Spleen (tissue), 11 donors: ENCODE results near the gene KRT16. TPM values are rescaled to one million over a fixed set of nuclear protein-coding genes. Genes with fewer than 3 reads are reported as not detected.

Source experiments
- DNase-seq: peaks from one replicate; pipeline ENCODE4 v3.0.0-alpha.2; 2020
- H3K27ac ChIP-seq, 8 donors: fragments of 200-600 bp; sonication (generic) in 7 of 8; 1 replicate in 4 of 8; 2 replicates in 4 of 8; pipeline versions ENCODE4 v1.5.0 to v1.8.0; 2016 to 2021; ENCODE audit warnings: inconsistent platforms in 4 of 8, mild to moderate bottlenecking in 4 of 8, moderate library complexity in 1 of 8
- H3K27me3 ChIP-seq, 7 donors: fragments of 200-600 bp; sonication (generic) in 6 of 7; replicated peaks in 1 of 7; 1 replicate in 4 of 7; 2 replicates in 3 of 7; pipeline versions ENCODE4 v1.5.0 to v1.8.0; 2016 to 2021; ENCODE audit warnings: inconsistent platforms in 3 of 7, mild to moderate bottlenecking in 1 of 7
- H3K36me3 ChIP-seq, 6 donors: fragments of 200-600 bp; sonication (generic) in 5 of 6; 1 replicate in 4 of 6; 2 replicates in 2 of 6; pipeline versions ENCODE4 v1.5.0 to v1.8.0; 2016 to 2021; ENCODE audit warnings: inconsistent platforms in 2 of 6
- H3K4me1 ChIP-seq, 6 donors: fragments of 200-600 bp; sonication (generic) in 5 of 6; 1 replicate in 3 of 6; 2 replicates in 3 of 6; pipeline versions ENCODE4 v1.5.0 to v1.8.0; 2016 to 2021; ENCODE audit warnings: inconsistent platforms in 3 of 6
- H3K4me3 ChIP-seq, 8 donors: fragments of 200-600 bp; sonication (generic) in 7 of 8; 1 replicate in 4 of 8; 2 replicates in 4 of 8; pipeline versions ENCODE4 v1.5.0 to v1.8.0; 2016 to 2021; ENCODE audit warnings: inconsistent platforms in 4 of 8, mild to moderate bottlenecking in 4 of 8, moderate library complexity in 2 of 8
- H3K9me3 ChIP-seq, 8 donors: fragments of 200-600 bp; sonication (generic) in 7 of 8; 1 replicate in 4 of 8; 2 replicates in 4 of 8; pipeline versions ENCODE4 v1.5.0 to v1.8.0; 2016 to 2021; ENCODE audit warnings: inconsistent platforms in 4 of 8
- POLR2A ChIP-seq, 3 donors: fragments of 450-650 bp; IDR thresholded peaks; one replicate each; pipeline ENCODE4 v1.5.1; 2017; ENCODE audit warnings: antibody characterized with exemption in 3 of 3, mild to moderate bottlenecking in 1 of 3
- POLR2AphosphoS5 ChIP-seq, 3 donors: sonication (generic); formaldehyde crosslinking; IDR thresholded peaks; one replicate each; pipeline ENCODE4 v1.5.1; 2017; ENCODE audit warnings: antibody characterized with exemption in 3 of 3
- WGBS, 5 donors: extraction: QIAGEN DNeasy Blood & Tissue Kit in 3 of 5; methylation state at CpG; one replicate each; pipeline versions ENCODE4 v1.1.5 to v1.1.7; 2013 to 2018; 5-methylcytosine and 5-hydroxymethylcytosine counted together
- intact Hi-C: fragments of 100-400 bp; cut with DNase I; formaldehyde crosslinking; loops from one replicate; pipeline ENCODE4 v1.15.0; 2023; ENCODE audit warnings: low total_unique reads
- polyA plus RNA-seq, 3 donors: library from polyadenylated mRNA; stranded (reverse); fragments of 200-250 nt; gene quantifications; one replicate each; pipeline ENCODE4 v1.2.1, GENCODE V29; 2013
- total RNA-seq, 7 donors: library from RNA; depleted of rRNA in 3 of 7; stranded (reverse); fragments of >200 nt in 3 of 7; fragmentation: NEBNext Ultra II Directional in 4 of 7; extraction: Animal tissue kit (Norgen Biotek cat#: 25700) in 4 of 7; gene quantifications; one replicate each; pipeline versions ENCODE4 v1.1.0 to v1.2.1, GENCODE V29; 2016 to 2021
- TF ChIP-seq, protein P1 (sequence below), 11 experiments: fragments of 200-600 bp in 7 of 11; fragments of 450-650 bp in 4 of 11; sonication (generic) in 4 of 11; IDR thresholded peaks in 8 of 11; conservative IDR thresholded peaks in 3 of 11; 1 replicate in 7 of 11; 2 replicates in 4 of 11; pipeline versions ENCODE4 v1.4.0 to v1.8.0; 2016 to 2021; ENCODE audit warnings: antibody characterized with exemption in 11 of 11, inconsistent platforms in 4 of 11, mild to moderate bottlenecking in 1 of 11
- donor health status: healthy with polysubstance abuse.
- donor health status: DM: no; HTN: no; CAD: no; lungs with moderate emphysema.
- donor health status: DM: no; HTN: no; CAD: no.
- donor health status: Bipolar disorder and iron deficiency.
- donor health status: healthy.
- donor health status: DM: no; HTN: no; CAD: no.
- donor health status: DM: yes; HTN: yes; CAD: no.

The KRT16 gene
- total and polyA plus RNA-seq, 10 donors, result 0.07 to 0.19 TPM; not detected in 8

DNA sequence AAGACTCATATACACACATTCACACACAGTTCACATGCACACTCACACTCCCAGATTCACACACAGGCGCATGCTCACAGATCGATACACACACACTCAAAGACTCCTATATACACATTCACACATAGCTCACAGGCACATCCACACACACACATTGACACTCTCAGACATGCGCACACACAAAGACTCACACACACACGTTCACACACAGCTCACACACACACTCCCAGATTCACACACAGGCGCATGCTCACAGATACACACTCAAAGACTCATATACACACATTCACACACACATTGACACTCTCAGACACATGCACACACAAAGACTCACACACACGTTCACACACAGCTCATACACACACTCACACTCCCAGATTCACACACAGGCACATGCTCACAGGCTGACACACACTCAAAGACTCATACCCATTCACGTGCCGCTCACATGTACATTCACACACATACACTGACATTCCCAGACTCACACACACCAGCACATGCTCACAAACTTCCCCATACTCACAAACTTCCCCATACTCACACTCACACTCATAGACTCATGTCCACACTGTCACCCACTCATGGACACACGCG is 37.5 kb upstream of the KRT16 start:
- no peaks in the 10 kb centered on the region for H3K36me3 ChIP-seq
- intact Hi-C loops, result loop anchor here (2.0 to 5.0 kb wide), 3 partner anchors 103 to 848 kb away; no protein-coding TSS in a partner anchor
- no peak overlapping the region for H3K27ac ChIP-seq
- H3K9me3 ChIP-seq, result no peaks in the 10 kb centered on the region
- H3K4me3 ChIP-seq, result no peak overlapping the region
- H3K27me3 ChIP-seq, result no peaks in the 10 kb centered on the region
- DNase-seq, result no peak
- 91 to 94% (median 92%) methylated on average over 10 of the region's 10 CpGs for WGBS, 5 donors
- peaks cover 10 to 34% (median 15%) of the 10 kb centered on the region in 6 donors for H3K4me1 ChIP-seq
- TF ChIP-seq POLR2AphosphoS5 (IDR thresholded peaks at IDR 0.05) (no peak), POLR2A (IDR thresholded peaks at IDR 0.05) (no peak)
- TF ChIP-seq, protein P1, sequence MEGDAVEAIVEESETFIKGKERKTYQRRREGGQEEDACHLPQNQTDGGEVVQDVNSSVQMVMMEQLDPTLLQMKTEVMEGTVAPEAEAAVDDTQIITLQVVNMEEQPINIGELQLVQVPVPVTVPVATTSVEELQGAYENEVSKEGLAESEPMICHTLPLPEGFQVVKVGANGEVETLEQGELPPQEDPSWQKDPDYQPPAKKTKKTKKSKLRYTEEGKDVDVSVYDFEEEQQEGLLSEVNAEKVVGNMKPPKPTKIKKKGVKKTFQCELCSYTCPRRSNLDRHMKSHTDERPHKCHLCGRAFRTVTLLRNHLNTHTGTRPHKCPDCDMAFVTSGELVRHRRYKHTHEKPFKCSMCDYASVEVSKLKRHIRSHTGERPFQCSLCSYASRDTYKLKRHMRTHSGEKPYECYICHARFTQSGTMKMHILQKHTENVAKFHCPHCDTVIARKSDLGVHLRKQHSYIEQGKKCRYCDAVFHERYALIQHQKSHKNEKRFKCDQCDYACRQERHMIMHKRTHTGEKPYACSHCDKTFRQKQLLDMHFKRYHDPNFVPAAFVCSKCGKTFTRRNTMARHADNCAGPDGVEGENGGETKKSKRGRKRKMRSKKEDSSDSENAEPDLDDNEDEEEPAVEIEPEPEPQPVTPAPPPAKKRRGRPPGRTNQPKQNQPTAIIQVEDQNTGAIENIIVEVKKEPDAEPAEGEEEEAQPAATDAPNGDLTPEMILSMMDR (IDR thresholded peaks at IDR 0.05 in 8 of 11, conservative IDR thresholded peaks at IDR 0.05 in 3 of 11), result no peak

DNA sequence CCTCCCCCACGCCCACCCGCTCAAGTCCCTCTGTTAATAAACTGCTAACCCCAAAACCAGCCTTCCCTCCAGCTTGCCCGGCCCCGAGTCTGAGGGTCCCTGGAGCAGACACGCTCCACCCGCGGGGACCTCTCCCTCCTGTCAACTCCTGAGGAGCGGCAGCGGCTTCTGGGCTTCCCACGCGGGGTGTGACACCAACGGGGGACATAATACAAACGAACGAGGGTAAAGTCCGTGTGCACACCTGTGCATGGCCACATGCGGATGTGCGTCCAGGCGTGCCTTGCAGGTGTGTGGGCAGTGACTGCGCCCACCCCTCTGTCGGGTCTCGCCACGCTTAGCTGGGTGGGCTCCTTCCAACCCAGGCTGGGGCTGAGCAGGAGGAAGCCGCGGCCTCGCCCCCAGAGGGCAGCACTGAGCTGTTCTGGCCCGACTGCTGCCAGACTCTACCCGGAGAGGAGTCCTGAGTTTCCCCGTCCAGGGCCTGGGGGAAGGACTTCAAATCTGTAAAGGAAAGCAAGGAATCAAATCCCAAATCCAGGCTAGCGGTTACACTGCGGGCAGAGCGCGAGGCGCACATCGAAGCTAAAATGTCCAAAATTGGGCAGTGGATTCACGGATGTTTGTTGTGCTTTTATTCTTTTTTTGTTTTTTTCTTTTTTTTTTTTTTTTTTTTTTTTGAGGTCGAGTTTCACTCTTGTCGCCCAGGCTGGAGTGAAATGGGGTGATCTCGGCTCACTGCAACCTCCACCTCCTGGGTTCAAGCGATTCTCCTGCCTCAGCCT is 36.0 kb upstream of the KRT16 start:
- TF ChIP-seq, protein P1 (IDR thresholded peaks at IDR 0.05 in 8 of 11, conservative IDR thresholded peaks at IDR 0.05 in 3 of 11), result peak; percentile 80 to 94 (median 90)
- TF ChIP-seq POLR2A (IDR thresholded peaks at IDR 0.05) (no peak), POLR2AphosphoS5 (IDR thresholded peaks at IDR 0.05) (peak; percentile 40 to 63 (median 61))
- Histone ChIP-seq H3K27ac (peak overlapping the region in 4 of 8 donors; percentile 46 to 67 (median 49)), H3K4me3 (peak overlapping the region in 7 of 8 donors; percentile 25 to 68 (median 37)), H3K9me3 (no peaks in the 10 kb centered on the region), H3K36me3 (no peaks in the 10 kb centered on the region), H3K27me3 (no peaks in the 10 kb centered on the region), H3K4me1 (peaks cover 10 to 37% (median 15%) of the 10 kb centered on the region in 6 donors)
- intact Hi-C loops, result loop anchor here (2.0 to 5.0 kb wide), 3 partner anchors 101 to 846 kb away; no protein-coding TSS in a partner anchor
- peak; percentile 96 for DNase-seq
- WGBS, 5 donors, result 4 to 7% (median 5%) methylated on average over 31 to 39 of the region's 39 CpGs

DNA sequence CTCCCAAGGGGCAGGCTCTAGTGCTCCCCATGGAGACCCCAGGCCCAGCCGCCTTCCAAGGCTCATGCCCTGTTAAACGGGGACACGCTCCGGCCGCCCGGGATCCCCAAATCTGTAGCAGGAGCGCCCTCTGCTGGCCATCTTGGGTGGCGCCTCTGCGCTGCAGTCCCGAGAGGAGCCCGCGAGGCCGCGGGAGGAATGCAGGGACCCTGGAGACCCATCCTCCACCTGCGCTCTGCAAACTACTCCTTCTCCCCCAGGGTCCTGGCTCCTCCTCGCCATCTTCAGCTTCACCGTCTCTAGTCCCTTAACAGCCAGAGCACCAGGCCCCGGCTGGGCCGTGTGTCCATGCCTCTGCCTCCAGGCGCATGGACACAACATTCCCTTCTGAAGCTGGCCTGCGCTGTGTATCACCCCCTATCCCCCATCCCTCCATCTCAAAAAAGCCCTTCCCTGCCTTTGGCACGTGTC is 35.4 kb upstream of the KRT16 start:
- Histone ChIP-seq H3K9me3 (no peaks in the 10 kb centered on the region), H3K36me3 (no peaks in the 10 kb centered on the region), H3K27me3 (no peaks in the 10 kb centered on the region), H3K4me1 (peaks cover 10 to 37% (median 15%) of the 10 kb centered on the region in 6 donors), H3K27ac (peak overlapping the region in 4 of 8 donors; percentile 46 to 67 (median 49)), H3K4me3 (peak overlapping the region in 6 of 8 donors; percentile 10 to 68 (median 38))
- DNase-seq, result peak; percentile 97
- TF ChIP-seq, protein P1 (IDR thresholded peaks at IDR 0.05 in 8 of 11, conservative IDR thresholded peaks at IDR 0.05 in 3 of 11), result peak; percentile 89 to 99 (median 95)
- peak in 2 of 3 donors; percentile 29 to 31 for TF ChIP-seq POLR2AphosphoS5 (IDR thresholded peaks at IDR 0.05)
- TF ChIP-seq POLR2A (IDR thresholded peaks at IDR 0.05), result no peak
- 0 to 4% (median 2%) methylated on average over 7 to 22 of the region's 22 CpGs for WGBS, 5 donors
- intact Hi-C loops, result loop anchor here (2.0 to 5.0 kb wide), 3 partner anchors 101 to 846 kb away; no protein-coding TSS in a partner anchor
